K562 (cell line): ENCODE results near the gene SETD1B. TPM values are rescaled to one million over a fixed set of nuclear protein-coding genes. Genes with fewer than 3 reads are reported as not detected.
A peak's percentile ranks its signal among the peaks of the same experiment; 100 is the strongest.

Experiments used
- ATAC-seq: fragments of 200-7000 bp; cut with Tn5 transposase; 3 replicates; pipeline ENCODE4 v1.9.1; 2020; ENCODE audit warnings: moderate library complexity
- BruUV-seq: library from RNA; stranded (reverse); fragments of 400-500 nt; replicated peaks from 2 replicates; lab custom pipeline; 2021; lab: Mats Ljungman, UMichigan
- CTCF ChIA-PET: fragments of 300-600 bp; formaldehyde crosslinking; extraction: SDS; loops from one replicate; lab custom pipeline; 2021; ENCODE audit warnings: low intra/inter-chr PET ratio; lab: Yijun Ruan, JAX
- POLR2A ChIA-PET: fragments of 300-600, 350-650 bp; sonication (Branson Sonifier 250); formaldehyde crosslinking; extraction: SDS; loops from one replicate; lab custom pipeline; 2021; ENCODE audit warnings: antibody characterized with exemption, inconsistent platforms; lab: Yijun Ruan, JAX
- DNase-seq, 4 experiments: peaks; one replicate each; pipeline versions ENCODE4 v3.0.0 to v3.0.0-alpha.2; 2011 to 2018; ENCODE audit warnings: low spot score in 3 of 4, mixed read lengths in 3 of 4; ENCODE audit errors: extremely low read depth in 1 of 4
- FAIRE-seq: peaks from 2 replicates; lab custom pipeline; 2011; peaks lifted over from hg19 to GRCh38; lab: Jason Lieb, UNC
- H2AFZ ChIP-seq: 2 replicates; pipeline ENCODE4 v1.6.0; 2011; ENCODE audit warnings: low read depth, low read length, control low read depth, inconsistent platforms
- H3K27ac ChIP-seq: fragments of 200-600 bp; 3 replicates; pipeline ENCODE4 v1.8.0; 2011; ENCODE audit warnings: low read depth, mild to moderate bottlenecking, control low read depth, inconsistent platforms, low read length, moderate library complexity, mixed read lengths; ENCODE audit errors: extremely low read depth
- H3K27me3 ChIP-seq, 2 experiments: fragments of 300-600 bp in 1 of 2; 2 replicates in 1 of 2; 3 replicates in 1 of 2; pipeline versions ENCODE4 v1.6.0 to v1.8.0; 2011; ENCODE audit warnings: inconsistent platforms in 2 of 2, low read length in 2 of 2, mild to moderate bottlenecking in 1 of 2, mixed read lengths in 1 of 2, moderate library complexity in 1 of 2; ENCODE audit not compliant: control insufficient read depth in 2 of 2, insufficient read depth in 2 of 2
- H3K36me3 ChIP-seq: fragments of 300-600 bp; 3 replicates; pipeline ENCODE4 v1.8.0; 2011; ENCODE audit warnings: mild to moderate bottlenecking, low read length, inconsistent platforms; ENCODE audit not compliant: control insufficient read depth, insufficient read depth
- H3K4me1 ChIP-seq, 2 experiments: fragments of 200-600 bp in 1 of 2; replicated peaks in 1 of 2; 2 replicates in 1 of 2; 3 replicates in 1 of 2; pipeline versions ENCODE4 v1.5.1 to v1.8.0; 2011; ENCODE audit warnings: inconsistent platforms in 2 of 2, low read length in 2 of 2, mild to moderate bottlenecking in 1 of 2, mixed read lengths in 1 of 2, moderate library complexity in 1 of 2; ENCODE audit not compliant: control insufficient read depth in 2 of 2, insufficient read depth in 2 of 2
- H3K4me2 ChIP-seq: 2 replicates; pipeline ENCODE4 v1.6.1; 2011; ENCODE audit warnings: low read length, control low read depth, inconsistent platforms, mixed read lengths; ENCODE audit not compliant: insufficient read depth
- H3K4me3 ChIP-seq: fragments of 200-600 bp; sonication (generic), shearing (Covaris generic); 2 replicates; pipeline ENCODE4 v1.5.1; 2016; ENCODE audit warnings: control low read depth, inconsistent platforms
- H3K79me2 ChIP-seq: fragments of 200-600 bp; 3 replicates; pipeline ENCODE4 v1.8.0; 2011; ENCODE audit warnings: low read length, inconsistent platforms; ENCODE audit not compliant: control insufficient read depth, insufficient read depth
- H3K9ac ChIP-seq, 2 experiments: 2 replicates each; pipeline versions ENCODE4 v1.6.0 to v1.6.1; 2011; ENCODE audit warnings: low read depth in 2 of 2, low read length in 2 of 2, control low read depth in 1 of 2, inconsistent platforms in 1 of 2, mild to moderate bottlenecking in 1 of 2, mixed read lengths in 1 of 2; ENCODE audit not compliant: insufficient read depth in 1 of 2
- H3K9me1 ChIP-seq: one replicate; pipeline ENCODE4 v1.6.0; 2011; ENCODE audit warnings: inconsistent platforms, mild to moderate bottlenecking, low read length, moderate library complexity; ENCODE audit not compliant: control insufficient read depth, insufficient read depth
- H3K9me3 ChIP-seq: replicated peaks from 2 replicates; pipeline ENCODE4 v1.5.1; 2011; ENCODE audit warnings: low read depth, low read length, inconsistent platforms; ENCODE audit not compliant: control insufficient read depth, insufficient read depth
- H4K20me1 ChIP-seq: replicated peaks from 2 replicates; pipeline ENCODE4 v1.6.1; 2011; ENCODE audit warnings: low read length, inconsistent platforms, mixed read lengths; ENCODE audit not compliant: control insufficient read depth, insufficient read depth
- ATF1 ChIP-seq, 2 experiments: fragments of 450-650 bp in 1 of 2; IDR thresholded peaks; 2 replicates each; pipeline ENCODE4 v1.6.1; 2016; ENCODE audit warnings: missing compliant biosample characterization in 1 of 2, missing genetic modification characterization in 1 of 2
- ELF4 ChIP-seq: fragments of 450-650 bp; formaldehyde crosslinking; IDR thresholded peaks from 2 replicates; pipeline ENCODE4 v1.4.0; 2022; ENCODE audit warnings: missing genetic modification characterization
- EP300 ChIP-seq: IDR thresholded peaks from 2 replicates; pipeline ENCODE4 v1.6.1; 2012; ENCODE audit warnings: low read length, improper control_type of control experiment
- FIP1L1 ChIP-seq: fragments of 200-400 bp; formaldehyde crosslinking; IDR thresholded peaks from 2 replicates; pipeline ENCODE4 v1.6.1; 2018; ENCODE audit warnings: mild to moderate bottlenecking, low read depth, low read length; ENCODE audit not compliant: poor library complexity, severe bottlenecking
- HDAC1 ChIP-seq, 2 experiments: fragments of 450-650 bp; IDR thresholded peaks; 2 replicates each; pipeline ENCODE4 v1.6.1; 2016 to 2017; ENCODE audit warnings: inconsistent platforms in 1 of 2, mild to moderate bottlenecking in 1 of 2, moderate library complexity in 1 of 2
- KLF10 ChIP-seq: fragments of 250-450 bp; sonication (Bioruptor Pico); IDR thresholded peaks from 2 replicates; pipeline ENCODE4 v1.6.1; 2021; ENCODE audit warnings: matching md5 sums
- MAZ ChIP-seq, 2 experiments: fragments of 450-650 bp in 1 of 2; sonication (generic) in 1 of 2; formaldehyde crosslinking; IDR thresholded peaks in 1 of 2; conservative IDR thresholded peaks in 1 of 2; 2 replicates each; pipeline versions ENCODE4 v1.4.0 to v1.5.0; 2020; ENCODE audit warnings: mild to moderate bottlenecking in 1 of 2, missing genetic modification reagents in 1 of 2
- MTA2 ChIP-seq: fragments of 450-650 bp; IDR thresholded peaks from 2 replicates; pipeline ENCODE4 v1.6.1; 2016; ENCODE audit warnings: low read depth
- RBM14 ChIP-seq: fragments of 200-400 bp; formaldehyde crosslinking; IDR thresholded peaks from 2 replicates; pipeline ENCODE4 v1.6.1; 2018; ENCODE audit warnings: low read depth, mild to moderate bottlenecking, low read length, moderate library complexity, borderline replicate concordance; ENCODE audit not compliant: insufficient read depth
- SLC30A9 ChIP-seq: fragments of 250-450 bp; sonication (Bioruptor Pico); IDR thresholded peaks from 2 replicates; pipeline ENCODE4 v1.8.0; 2022; ENCODE audit warnings: mild to moderate bottlenecking, moderate library complexity
- ZNF41 ChIP-seq: fragments of 250-450 bp; sonication (Bioruptor Pico); conservative IDR thresholded peaks from 2 replicates; pipeline ENCODE4 v1.4.0; 2020; ENCODE audit warnings: mild to moderate bottlenecking
- ZZZ3 ChIP-seq: fragments of 450-650 bp; IDR thresholded peaks from 2 replicates; pipeline ENCODE4 v1.6.1; 2016; ENCODE audit warnings: antibody characterized with exemption, mild to moderate bottlenecking, moderate library complexity
- WGBS: fragments of 100-300 bp; shearing (Covaris generic); methylation state at CpG from one replicate; pipeline ENCODE4 v1.1.6; 2016; ENCODE audit warnings: low coverage, mixed read lengths; ENCODE audit not compliant: insufficient coverage; ENCODE audit errors: missing lambda C conversion rate; 5-methylcytosine and 5-hydroxymethylcytosine counted together
- in situ Hi-C: fragments of 300-500 bp; cut with MboI; formaldehyde crosslinking; loops from 4 replicates; pipeline ENCODE4 v1.15.0; 2018; ENCODE audit warnings: inconsistent platforms, mixed read lengths
- intact Hi-C: fragments of 100-400 bp; cut with micrococcal nuclease; formaldehyde crosslinking; loops from 2 replicates; pipeline ENCODE4 v1.14.2; 2022
- polyA plus RNA-seq, 8 experiments: library from polyadenylated mRNA; depleted of rRNA in 4 of 8; stranded (reverse) in 5 of 8; unstranded in 3 of 8; fragments of >200 nt; fragmentation: Nextera tagmentation in 2 of 8; fragmentation: Illumina TruSeq in 1 of 8; extraction: Ambion mirVana in 2 of 8; extraction: Trizol in 1 of 8; gene quantifications; 2 replicates each; pipeline versions ENCODE4 v1.2.1 to v1.2.3, GENCODE V29; 2011 to 2014; ENCODE audit warnings: inconsistent platforms in 1 of 8, missing spikeins in 1 of 8
- total RNA-seq, 7 experiments: library from RNA; depleted of rRNA in 6 of 7; stranded (reverse); fragments of >200 nt in 6 of 7; fragmentation: Illumina TruSeq in 2 of 7; extraction: Trizol in 2 of 7; gene quantifications; 2 replicates each; pipeline versions ENCODE4 v1.2.1 to v1.2.3, GENCODE V29; 2011 to 2021; ENCODE audit warnings: low replicate concordance in 1 of 7
- TF ChIP-seq, protein P1 (sequence below): fragments of 450-650 bp; IDR thresholded peaks from 2 replicates; pipeline ENCODE4 v1.7.0; 2016; ENCODE audit warnings: borderline replicate concordance
- TF ChIP-seq, protein P2 (sequence below), 3 experiments: fragments of 200-800 bp in 1 of 3; sonication (Bioruptor generic) in 1 of 3; sonication (generic) in 1 of 3; formaldehyde crosslinking in 1 of 3; IDR thresholded peaks; 2 replicates each; pipeline versions ENCODE4 v1.6.1 to v1.8.0; 2016 to 2022; ENCODE audit warnings: mild to moderate bottlenecking in 2 of 3, missing compliant biosample characterization in 2 of 3, missing genetic modification characterization in 2 of 3, missing genetic modification reagents in 1 of 3

The SETD1B gene
- total and polyA plus RNA-seq, 9 of the 15 experiments (the other 6 are each of a cell fraction or from before 2014, with no cell fraction given): 0.48 to 26.6 (median 2.3) TPM

DNA sequence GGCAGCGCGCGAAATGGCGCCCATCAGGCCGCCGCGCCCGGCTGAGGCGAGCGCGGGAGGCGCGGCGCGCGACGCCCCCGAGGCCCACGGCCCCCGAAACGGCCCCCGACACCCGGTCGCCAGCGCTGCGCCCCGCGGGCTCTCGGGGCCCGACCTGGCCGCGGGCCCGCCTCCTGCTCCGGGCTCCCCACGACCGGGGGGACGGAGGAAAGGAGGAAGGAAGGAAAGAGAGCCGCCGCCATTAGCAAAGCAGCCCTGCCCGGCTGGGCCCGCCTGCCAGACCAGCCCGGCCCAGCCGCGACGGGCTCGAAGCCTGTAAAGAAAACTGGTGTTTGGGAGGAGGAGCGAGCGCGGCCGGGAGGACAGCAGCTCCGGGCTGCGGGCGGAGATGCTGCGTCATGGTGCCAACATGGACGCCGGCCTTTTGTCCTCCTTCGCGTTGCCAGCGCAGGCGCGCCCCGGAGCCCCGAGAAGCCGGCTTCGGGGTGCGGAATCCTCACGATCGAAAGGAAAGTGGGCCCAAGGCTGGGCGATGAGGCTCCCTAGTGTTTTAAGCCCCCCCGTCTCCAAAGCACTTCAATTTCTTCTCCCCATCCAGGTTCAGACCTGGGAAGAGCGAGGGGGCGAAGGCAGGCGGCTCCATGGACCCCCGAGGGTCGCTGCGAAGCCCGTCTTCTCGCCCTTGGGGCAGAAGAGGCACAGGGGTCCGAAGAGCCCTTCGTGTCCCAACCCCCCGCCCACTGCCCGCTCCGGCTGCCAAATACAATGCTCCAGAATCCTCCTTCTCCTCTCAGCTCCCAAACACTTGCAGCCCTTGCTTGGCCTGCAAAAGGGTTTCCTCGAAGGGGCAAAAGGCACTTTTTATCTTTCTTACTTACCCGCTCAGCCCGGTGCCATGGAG is 2.9 kb upstream of the SETD1B start (continued):
- no peak for TF ChIP-seq EP300

DNA sequence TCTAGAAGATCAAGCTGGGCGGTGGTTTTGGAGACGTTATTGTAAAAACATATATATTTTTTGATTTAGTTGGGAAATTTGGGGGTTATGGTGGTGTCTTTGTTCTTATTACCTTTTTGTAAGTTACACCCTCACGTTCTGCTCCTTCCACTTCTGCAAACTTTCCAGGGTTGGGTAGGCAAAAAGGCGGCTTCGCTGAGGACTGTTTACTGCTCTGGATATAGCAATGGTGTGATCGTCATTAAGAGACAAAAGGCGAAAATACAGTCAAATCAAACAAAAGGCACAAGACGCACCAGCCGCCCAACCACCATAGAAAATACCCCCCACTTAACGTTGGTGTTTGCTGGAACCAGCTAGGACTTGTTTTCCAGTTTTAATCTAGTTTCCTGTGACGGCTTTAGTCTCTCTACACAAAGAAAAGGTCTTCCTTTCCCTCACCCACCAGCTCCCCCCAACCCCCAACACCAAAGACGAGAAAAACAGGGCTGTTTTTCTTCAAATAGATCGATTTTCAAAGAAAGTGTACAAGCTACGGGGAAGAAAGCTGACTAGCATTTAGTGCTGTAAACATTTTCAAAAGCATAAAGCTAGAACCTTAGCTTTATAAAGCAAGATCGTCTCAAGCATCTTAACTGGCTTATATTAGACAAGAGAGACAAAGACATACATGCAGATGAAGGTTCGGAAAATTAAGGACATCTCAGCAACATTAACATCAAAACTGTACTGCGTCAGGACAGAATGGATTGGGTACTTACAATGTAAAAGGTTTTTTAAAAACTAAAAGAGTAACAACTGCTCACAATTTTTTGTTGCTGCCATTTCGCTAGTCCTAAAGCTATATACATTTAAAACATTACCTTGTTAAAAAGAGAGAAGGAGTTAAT is 2.0 kb upstream of the SETD1B start:
- peaks cover 26 to 67% of the 10 kb centered on the region in 2 experiments; a peak in 4 of 5 replicates for H3K4me1 ChIP-seq
- H3K4me2 ChIP-seq: peak overlapping the region; percentile 82
- H3K27me3 ChIP-seq: no peaks in the 10 kb centered on the region
- no peaks in the 10 kb centered on the region for H3K9me1 ChIP-seq
- WGBS: 1% methylated on average over 18 of the region's 18 CpGs
- H3K9ac ChIP-seq: peak overlapping the region; percentile 99 to 100
- ChIA-PET CTCF (no interaction called here), POLR2A (interaction anchor here (0.6 to 12.1 kb wide), 23 partner anchors 7 to 1601 kb away, joined by 3 to 194 read pairs (median 4); partner anchors contain the start of genes PSMD9, RHOF and RPLP0)
- peaks cover 87% of the 10 kb centered on the region for H3K79me2 ChIP-seq
- FAIRE-seq (peak; percentile 85), DNase-seq (peak in 1 of 4 experiments; percentile 59), ATAC-seq (no peak)
- no TSS peak for BruUV-seq
- peak overlapping the region; percentile 99 for H3K27ac ChIP-seq
- in situ Hi-C loops: no loop called here
- H3K36me3 ChIP-seq: peaks cover 25% of the 10 kb centered on the region
- 0 out of 2 replicates have a peak, but pooled peaks cover 3% of the 10 kb centered on the region for H4K20me1 ChIP-seq
- no peaks in the 10 kb centered on the region for H3K9me3 ChIP-seq
- peak overlapping the region; percentile 80 for H3K4me3 ChIP-seq
- intact Hi-C loops: no loop called here
- no peak overlapping the region for H2AFZ ChIP-seq
- TF ChIP-seq, protein P1, sequence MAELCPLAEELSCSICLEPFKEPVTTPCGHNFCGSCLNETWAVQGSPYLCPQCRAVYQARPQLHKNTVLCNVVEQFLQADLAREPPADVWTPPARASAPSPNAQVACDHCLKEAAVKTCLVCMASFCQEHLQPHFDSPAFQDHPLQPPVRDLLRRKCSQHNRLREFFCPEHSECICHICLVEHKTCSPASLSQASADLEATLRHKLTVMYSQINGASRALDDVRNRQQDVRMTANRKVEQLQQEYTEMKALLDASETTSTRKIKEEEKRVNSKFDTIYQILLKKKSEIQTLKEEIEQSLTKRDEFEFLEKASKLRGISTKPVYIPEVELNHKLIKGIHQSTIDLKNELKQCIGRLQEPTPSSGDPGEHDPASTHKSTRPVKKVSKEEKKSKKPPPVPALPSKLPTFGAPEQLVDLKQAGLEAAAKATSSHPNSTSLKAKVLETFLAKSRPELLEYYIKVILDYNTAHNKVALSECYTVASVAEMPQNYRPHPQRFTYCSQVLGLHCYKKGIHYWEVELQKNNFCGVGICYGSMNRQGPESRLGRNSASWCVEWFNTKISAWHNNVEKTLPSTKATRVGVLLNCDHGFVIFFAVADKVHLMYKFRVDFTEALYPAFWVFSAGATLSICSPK: no peak
- TF ChIP-seq, protein P2, sequence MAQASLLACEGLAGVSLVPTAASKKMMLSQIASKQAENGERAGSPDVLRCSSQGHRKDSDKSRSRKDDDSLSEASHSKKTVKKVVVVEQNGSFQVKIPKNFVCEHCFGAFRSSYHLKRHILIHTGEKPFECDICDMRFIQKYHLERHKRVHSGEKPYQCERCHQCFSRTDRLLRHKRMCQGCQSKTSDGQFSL (CRISPR knock-in tag; IDR thresholded peaks at IDR 0.05): peak; percentile 22; the same call in 1 of the 2 replicates
- TF ChIP-seq, protein P2 (tag; IDR thresholded peaks at IDR 0.05): 0 out of 4 replicates have a peak, but pooled peaks of 1 of the 2 experiments have one; percentile 65
- peak in 1 of 2 experiments; percentile 27; a peak in 1 of 4 replicates for TF ChIP-seq MAZ (CRISPR knock-in tag; conservative IDR thresholded peaks at IDR 0.05 in 1 of 2, IDR thresholded peaks at IDR 0.05 in 1 of 2)
- TF ChIP-seq ELF4 (CRISPR knock-in tag): no peak
- no peak for TF ChIP-seq SLC30A9 (CRISPR knock-in tag)
- TF ChIP-seq ZZZ3: no peak
- no peak for TF ChIP-seq RBM14
- TF ChIP-seq ATF1 (CRISPR knock-in tag; IDR thresholded peaks at IDR 0.05): no peak
- TF ChIP-seq ATF1 (tag; IDR thresholded peaks at IDR 0.05): no peak
- no peak for TF ChIP-seq HDAC1 (IDR thresholded peaks at IDR 0.05)
- TF ChIP-seq FIP1L1: no peak
- no peak for TF ChIP-seq ZNF41 (CRISPR knock-in tag)
- TF ChIP-seq KLF10 (CRISPR knock-in tag): no peak
- TF ChIP-seq MTA2: no peak
